Tibial artery (tissue), 4 donors: ENCODE results near the gene MICU1.

Experiments used
- DNase-seq, 2 donors: peaks; one replicate each; pipeline ENCODE4 v3.0.0-alpha.2; 2019
- H3K27ac ChIP-seq, 2 donors: fragments of 200-600 bp; sonication (generic) in 1 of 2; 1 replicate in 1 of 2; 2 replicates in 1 of 2; pipeline ENCODE4 v1.5.1; 2018 to 2019; ENCODE audit warnings: mild to moderate bottlenecking in 1 of 2
- H3K27me3 ChIP-seq, 2 donors: fragments of 200-600 bp; sonication (generic) in 1 of 2; one replicate each; pipeline versions ENCODE4 v1.5.1 to v1.6.0; 2016 to 2019
- H3K36me3 ChIP-seq, 3 donors: fragments of 200-600 bp; sonication (generic) in 2 of 3; one replicate each; pipeline ENCODE4 v1.5.1; 2016 to 2019; ENCODE audit warnings: mild to moderate bottlenecking in 2 of 3
- H3K4me1 ChIP-seq, 4 donors: fragments of 200-600 bp; sonication (generic) in 2 of 4; 1 replicate in 3 of 4; 2 replicates in 1 of 4; pipeline ENCODE4 v1.5.1; 2016 to 2019
- H3K4me3 ChIP-seq, 2 donors: fragments of 200-600 bp; sonication (generic) in 1 of 2; 1 replicate in 1 of 2; 2 replicates in 1 of 2; pipeline ENCODE4 v1.5.1; 2018 to 2019; ENCODE audit warnings: mild to moderate bottlenecking in 2 of 2
- H3K9me3 ChIP-seq, 3 donors: fragments of 200-600 bp; sonication (generic) in 1 of 3; one replicate each; pipeline ENCODE4 v1.5.1; 2016 to 2019
- intact Hi-C: fragments of 100-400 bp; cut with DNase I; formaldehyde crosslinking; loops from one replicate; pipeline ENCODE4 v1.15.0; 2023; ENCODE audit warnings: low total_unique reads
- TF ChIP-seq, protein P1 (sequence below), 2 experiments: fragments of 200-600 bp in 1 of 2; fragments of 450-650 bp in 1 of 2; IDR thresholded peaks; one replicate each; pipeline ENCODE4 v1.5.1; 2017 to 2019; ENCODE audit warnings: antibody characterized with exemption in 2 of 2, mild to moderate bottlenecking in 1 of 2, moderate library complexity in 1 of 2

MICU1 gene

DNA sequence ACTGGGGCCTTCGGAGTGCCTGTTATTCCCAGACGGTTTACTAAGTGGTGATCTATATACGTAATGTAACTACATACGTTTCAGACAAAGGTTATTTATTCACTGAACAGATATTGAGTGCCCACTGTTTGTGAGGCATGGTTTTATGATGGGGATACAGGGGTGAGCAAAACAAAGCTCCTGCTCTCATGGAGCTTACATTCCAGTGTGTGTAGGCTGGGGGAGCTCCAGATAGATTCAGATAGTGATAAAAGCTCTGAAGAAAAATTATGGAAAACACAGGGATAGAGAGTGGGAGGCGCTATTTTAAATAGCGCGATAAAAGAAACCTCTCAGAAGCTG lies 270.7 kb downstream of the MICU1 start:
- intact Hi-C loops = no loop called here
- TF ChIP-seq, protein P1, sequence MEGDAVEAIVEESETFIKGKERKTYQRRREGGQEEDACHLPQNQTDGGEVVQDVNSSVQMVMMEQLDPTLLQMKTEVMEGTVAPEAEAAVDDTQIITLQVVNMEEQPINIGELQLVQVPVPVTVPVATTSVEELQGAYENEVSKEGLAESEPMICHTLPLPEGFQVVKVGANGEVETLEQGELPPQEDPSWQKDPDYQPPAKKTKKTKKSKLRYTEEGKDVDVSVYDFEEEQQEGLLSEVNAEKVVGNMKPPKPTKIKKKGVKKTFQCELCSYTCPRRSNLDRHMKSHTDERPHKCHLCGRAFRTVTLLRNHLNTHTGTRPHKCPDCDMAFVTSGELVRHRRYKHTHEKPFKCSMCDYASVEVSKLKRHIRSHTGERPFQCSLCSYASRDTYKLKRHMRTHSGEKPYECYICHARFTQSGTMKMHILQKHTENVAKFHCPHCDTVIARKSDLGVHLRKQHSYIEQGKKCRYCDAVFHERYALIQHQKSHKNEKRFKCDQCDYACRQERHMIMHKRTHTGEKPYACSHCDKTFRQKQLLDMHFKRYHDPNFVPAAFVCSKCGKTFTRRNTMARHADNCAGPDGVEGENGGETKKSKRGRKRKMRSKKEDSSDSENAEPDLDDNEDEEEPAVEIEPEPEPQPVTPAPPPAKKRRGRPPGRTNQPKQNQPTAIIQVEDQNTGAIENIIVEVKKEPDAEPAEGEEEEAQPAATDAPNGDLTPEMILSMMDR (IDR thresholded peaks at IDR 0.05) = no peak
- Histone ChIP-seq H3K36me3 (peaks cover 0 to 13% (median under 1%) of the 10 kb centered on the region in 3 donors), H3K27me3 (no peaks in the 10 kb centered on the region), H3K4me1 (peaks cover 0 to 33% (median 26%) of the 10 kb centered on the region in 4 donors), H3K27ac (peak overlapping the region; percentile 93 to 98), H3K9me3 (no peaks in the 10 kb centered on the region), H3K4me3 (peak overlapping the region; percentile 62 to 89)
- no peak for DNase-seq

DNA sequence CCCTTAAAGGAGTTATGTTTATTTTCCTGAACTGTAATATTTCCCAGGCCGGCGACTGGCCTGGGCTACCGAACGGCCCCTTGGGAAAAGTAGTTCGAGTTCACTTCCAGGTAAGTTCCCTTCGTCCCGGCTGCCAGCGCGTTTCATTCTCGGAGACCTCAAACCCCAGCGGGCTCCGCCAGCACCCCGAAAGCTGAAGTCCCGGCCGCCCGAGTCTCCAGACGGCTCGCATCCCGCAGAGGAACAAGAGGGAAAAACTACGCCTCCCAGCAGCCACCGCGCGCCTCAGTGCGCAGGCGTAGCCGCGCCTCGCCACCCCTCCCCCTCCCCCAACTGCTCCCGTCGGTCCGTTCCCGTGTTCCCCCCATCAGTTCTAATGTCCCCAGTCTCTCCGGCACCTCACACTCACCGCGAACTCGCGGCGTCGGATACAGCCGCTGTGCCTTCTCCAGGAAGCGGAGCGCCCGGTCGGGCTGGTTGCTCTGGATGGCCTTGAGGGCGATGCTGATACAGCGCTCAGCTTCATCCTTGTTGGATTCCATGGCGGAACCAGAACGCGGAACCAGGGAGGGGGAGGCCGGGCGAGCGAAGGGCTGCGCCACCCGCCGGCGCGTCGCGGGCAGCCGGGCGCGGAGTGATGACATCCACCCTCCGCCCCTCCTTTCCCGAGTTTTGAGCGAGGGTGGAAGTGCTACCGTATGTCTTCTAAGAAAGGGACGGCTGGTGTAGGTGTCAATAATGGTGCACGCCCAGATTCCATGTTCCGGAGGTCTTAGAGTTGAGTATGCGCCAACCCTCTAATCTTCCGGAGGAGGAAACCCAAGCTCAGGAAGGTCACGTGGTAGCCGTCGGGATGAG lies 271.3 kb downstream of the MICU1 start, which contains the start of gene DNAJB12:
Gene DNAJB12, minus strand, starts transcription at position 564 of the 858 bp plus-strand sequence. Its CDS starts 22 bp downstream, at position 542.
- Histone ChIP-seq H3K36me3 (peaks cover 0 to 13% (median 6%) of the 10 kb centered on the region in 3 donors), H3K4me3 (peak within 1 kb of the TSS; percentile 62 to 89), H3K27ac (peak within 1 kb of the TSS; percentile 93 to 98), H3K4me1 (peaks cover 0 to 35% (median 27%) of the 10 kb centered on the region in 4 donors), H3K9me3 (no peaks in the 10 kb centered on the region), H3K27me3 (no peaks in the 10 kb centered on the region)
- TF ChIP-seq, protein P1 (IDR thresholded peaks at IDR 0.05) = no peak
- DNase-seq = peak; percentile 86 to 95
- intact Hi-C loops = no loop called here

DNA sequence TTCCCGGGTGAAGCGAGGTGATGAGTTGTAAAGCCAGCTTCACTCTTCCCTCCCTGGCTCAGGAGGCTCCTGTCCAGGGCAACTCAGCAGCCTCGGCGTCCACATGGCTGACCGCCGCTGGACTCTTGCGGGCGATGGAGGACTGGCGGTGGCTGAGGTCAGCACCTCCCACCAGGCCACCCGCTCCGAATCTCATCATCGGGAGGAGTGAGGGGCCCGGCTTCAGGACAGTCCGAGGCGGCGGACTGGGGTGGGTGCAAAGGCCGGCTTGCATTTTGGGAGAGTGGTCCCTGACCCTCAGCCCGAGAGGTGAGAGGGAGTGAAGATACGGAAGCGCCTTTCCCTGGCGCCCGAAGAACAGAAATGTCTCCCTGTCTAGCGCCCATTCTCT lies 271.9 kb downstream of the MICU1 start:
- intact Hi-C loops = no loop called here
- Histone ChIP-seq H3K4me1 (peaks cover 0 to 41% (median 27%) of the 10 kb centered on the region in 4 donors), H3K9me3 (no peaks in the 10 kb centered on the region), H3K4me3 (peak overlapping the region; percentile 62 to 89), H3K27ac (peak overlapping the region; percentile 93 to 98), H3K36me3 (peaks cover 0 to 20% (median 12%) of the 10 kb centered on the region in 3 donors), H3K27me3 (no peaks in the 10 kb centered on the region)
- peak; percentile 35 to 76 for DNase-seq
- TF ChIP-seq, protein P1 (IDR thresholded peaks at IDR 0.05) = no peak

DNA sequence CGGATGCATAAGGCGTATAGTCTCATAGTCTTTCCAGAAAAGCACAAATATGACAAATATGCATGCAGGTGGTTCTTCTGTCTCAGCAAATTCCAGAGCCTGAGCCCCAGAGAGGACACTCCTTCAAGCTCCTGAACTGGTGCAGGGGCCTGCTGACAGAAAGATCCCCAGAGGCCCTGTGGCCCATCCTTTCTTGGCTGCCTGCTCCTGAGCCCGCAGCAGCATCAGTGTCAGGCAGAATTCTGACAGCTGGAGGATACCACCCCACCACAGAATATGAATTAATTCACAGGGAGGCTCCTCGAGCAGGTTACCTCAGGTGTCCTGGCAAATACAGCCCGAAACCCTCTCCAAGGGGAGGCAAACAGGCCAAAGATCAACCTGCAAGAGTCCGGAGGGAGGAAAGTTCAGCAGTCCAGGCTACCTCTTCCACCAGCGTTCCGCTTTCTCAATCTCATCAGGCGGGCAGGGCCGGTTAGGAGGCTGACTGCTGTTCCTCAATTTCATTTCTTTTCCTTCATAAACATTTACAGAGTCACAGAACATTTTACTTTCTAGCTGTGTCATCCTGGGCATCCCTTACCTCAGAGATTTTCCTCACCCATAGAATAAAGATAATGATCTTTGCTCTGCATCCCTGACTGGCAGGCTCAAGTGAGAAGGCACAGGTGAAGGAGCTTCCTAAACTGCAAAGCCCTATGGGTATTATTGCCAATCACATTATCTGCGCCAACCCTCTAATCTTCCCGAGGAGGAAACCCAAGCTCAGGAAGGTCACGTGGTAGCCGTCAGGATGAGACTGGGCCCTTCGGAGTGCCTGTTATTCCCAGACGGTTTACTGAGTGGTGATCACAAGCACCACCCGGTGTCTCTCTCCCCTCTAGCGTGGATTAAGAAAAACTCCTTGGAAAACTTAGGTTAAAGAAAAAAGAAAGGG lies 272.6 kb downstream of the MICU1 start:
- no peak for DNase-seq
- H3K4me1 ChIP-seq = peaks cover 0 to 48% (median 27%) of the 10 kb centered on the region in 4 donors

DNA sequence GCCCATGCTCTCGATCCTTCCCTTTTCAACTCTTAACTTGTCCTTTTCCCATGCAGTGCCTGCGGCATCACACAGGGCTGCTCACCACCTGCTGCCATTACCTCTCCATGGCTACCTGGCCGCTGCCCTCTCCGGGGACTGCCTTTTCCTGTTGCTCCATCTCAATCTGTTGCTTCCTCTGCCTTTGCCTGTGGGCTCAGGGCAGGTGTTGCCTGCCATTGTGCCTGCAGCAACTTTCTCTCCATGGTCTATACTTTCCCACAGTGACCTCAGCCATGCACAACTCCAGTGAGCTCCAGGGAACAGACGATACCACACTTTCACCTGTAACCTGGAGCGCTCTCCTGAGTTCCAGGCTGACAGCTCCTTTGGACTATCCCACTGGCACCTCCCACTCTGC lies 274.4 kb downstream of the MICU1 start:
- Histone ChIP-seq H3K27me3 (no peaks in the 10 kb centered on the region), H3K36me3 (peaks cover 0 to 38% (median 25%) of the 10 kb centered on the region in 3 donors), H3K27ac (no peak overlapping the region), H3K9me3 (no peaks in the 10 kb centered on the region), H3K4me1 (peaks cover 0 to 52% (median 27%) of the 10 kb centered on the region in 4 donors), H3K4me3 (no peak overlapping the region)
- no peak for DNase-seq
- intact Hi-C loops = no loop called here
- TF ChIP-seq, protein P1 (IDR thresholded peaks at IDR 0.05) = no peak

More for the DNA sequence above, 272.6 kb downstream of the MICU1 start:
- TF ChIP-seq, protein P1 (IDR thresholded peaks at IDR 0.05) = no peak
- H3K27ac ChIP-seq = peak overlapping the region; percentile 93 to 98
- H3K9me3 ChIP-seq = no peaks in the 10 kb centered on the region
- H3K36me3 ChIP-seq = peaks cover 0 to 26% (median 19%) of the 10 kb centered on the region in 3 donors
- H3K4me3 ChIP-seq = peak overlapping the region; percentile 62 to 89
- no peaks in the 10 kb centered on the region for H3K27me3 ChIP-seq
- intact Hi-C loops = no loop called here
